Fibroblast of lung (primary cell): ENCODE measurements around the gene GCC1. TPM values are rescaled to one million over a fixed set of nuclear protein-coding genes. Genes with fewer than 3 reads are reported as not detected.

Source experiments
- DNase-seq, 2 donors: peaks; one replicate each; pipeline versions ENCODE4 v3.0.0 to v3.0.0-alpha.2; 2010; ENCODE audit warnings: low read depth in 2 of 2
- H2AFZ ChIP-seq: 2 replicates; pipeline ENCODE4 v1.5.1; 2012; ENCODE audit warnings: low read length, control low read depth, inconsistent platforms
- H3K27ac ChIP-seq: 2 replicates; pipeline ENCODE4 v1.5.1; 2011; ENCODE audit warnings: low read length, control low read depth; ENCODE audit not compliant: insufficient read depth
- H3K27me3 ChIP-seq: 2 replicates; pipeline ENCODE4 v1.5.1; 2011; ENCODE audit warnings: mild to moderate bottlenecking, low read length; ENCODE audit not compliant: control insufficient read depth, insufficient read depth
- H3K36me3 ChIP-seq: 2 replicates; pipeline ENCODE4 v1.5.1; 2011; ENCODE audit warnings: low read length; ENCODE audit not compliant: control insufficient read depth, insufficient read depth
- H3K4me1 ChIP-seq: 2 replicates; pipeline ENCODE4 v1.5.1; 2011; ENCODE audit warnings: low read length; ENCODE audit not compliant: control insufficient read depth, insufficient read depth; ENCODE audit errors: extremely low read depth
- H3K4me2 ChIP-seq: 2 replicates; pipeline ENCODE4 v1.5.1; 2011; ENCODE audit warnings: low read length, control low read depth; ENCODE audit not compliant: insufficient read depth; ENCODE audit errors: extremely low read depth
- H3K4me3 ChIP-seq, 4 experiments: fragments of 200-600 bp in 1 of 4; sonication (generic) in 1 of 4; replicated peaks in 1 of 4; 2 replicates each; pipeline ENCODE4 v1.5.1; 2011 to 2016; ENCODE audit warnings: low read length in 4 of 4, low read depth in 3 of 4, mild to moderate bottlenecking in 3 of 4, control low read depth in 2 of 4, inconsistent platforms in 1 of 4, mixed read lengths in 1 of 4; ENCODE audit not compliant: insufficient read depth in 1 of 4; ENCODE audit errors: control extremely low read depth in 1 of 4
- H3K79me2 ChIP-seq: 2 replicates; pipeline ENCODE4 v1.5.1; 2012; ENCODE audit warnings: mild to moderate bottlenecking, low read length, inconsistent platforms; ENCODE audit not compliant: control insufficient read depth, insufficient read depth
- H3K9ac ChIP-seq: 2 replicates; pipeline ENCODE4 v1.5.1; 2011; ENCODE audit warnings: mild to moderate bottlenecking, low read length, control low read depth; ENCODE audit not compliant: insufficient read depth
- H3K9me3 ChIP-seq: 2 replicates; pipeline ENCODE4 v1.5.1; 2012; ENCODE audit warnings: low read depth, low read length; ENCODE audit not compliant: control insufficient read depth, insufficient read depth
- H4K20me1 ChIP-seq: 2 replicates; pipeline ENCODE4 v1.5.1; 2011; ENCODE audit warnings: low read length; ENCODE audit not compliant: control insufficient read depth, insufficient read depth; ENCODE audit errors: extremely low read depth
- EZH2 ChIP-seq: IDR thresholded peaks from 2 replicates; pipeline ENCODE4 v1.5.1; 2012; ENCODE audit warnings: low read length, control low read depth, mild to moderate bottlenecking; ENCODE audit errors: missing control alignments
- polyA plus RNA-seq, 2 donors: library from polyadenylated mRNA; depleted of rRNA in 1 of 2; stranded (reverse) in 1 of 2; unstranded in 1 of 2; fragments of >200 nt; gene quantifications; 2 replicates each; pipeline ENCODE4 v1.2.1, GENCODE V29; 2011 to 2012; ENCODE audit warnings: missing spikeins in 1 of 2
- total RNA-seq: library from RNA; depleted of rRNA; stranded (reverse); fragments of >200 nt; gene quantifications from 2 replicates; pipeline ENCODE4 v1.2.1, GENCODE V29; 2014
- TF ChIP-seq, protein P1 (sequence below), 2 donors: IDR thresholded peaks in 1 of 2; conservative IDR thresholded peaks in 1 of 2; 1 replicate in 1 of 2; 2 replicates in 1 of 2; pipeline ENCODE4 v1.5.1; 2011 to 2012; ENCODE audit warnings: low read length in 2 of 2, control low read depth in 1 of 2, inconsistent platforms in 1 of 2, low read depth in 1 of 2, mild to moderate bottlenecking in 1 of 2

Gene GCC1
- total and polyA plus RNA-seq, 2 donors (not counting 1 experiment from before 2014, with no cell fraction given): 8.0 to 38.8 TPM

GRCh38 chr7:127591591-127591990 is 6.2 kb upstream of the GCC1 start:
- H3K27me3 ChIP-seq: no peaks in the 10 kb centered on the region
- DNase-seq: no peak
- H3K36me3 ChIP-seq: peaks cover 6% of the 10 kb centered on the region
- H3K4me2 ChIP-seq: no peak overlapping the region
- H3K4me1 ChIP-seq: no peaks in the 10 kb centered on the region
- no peak overlapping the region for H3K4me3 ChIP-seq
- no peak overlapping the region for H2AFZ ChIP-seq
- TF ChIP-seq, protein P1, sequence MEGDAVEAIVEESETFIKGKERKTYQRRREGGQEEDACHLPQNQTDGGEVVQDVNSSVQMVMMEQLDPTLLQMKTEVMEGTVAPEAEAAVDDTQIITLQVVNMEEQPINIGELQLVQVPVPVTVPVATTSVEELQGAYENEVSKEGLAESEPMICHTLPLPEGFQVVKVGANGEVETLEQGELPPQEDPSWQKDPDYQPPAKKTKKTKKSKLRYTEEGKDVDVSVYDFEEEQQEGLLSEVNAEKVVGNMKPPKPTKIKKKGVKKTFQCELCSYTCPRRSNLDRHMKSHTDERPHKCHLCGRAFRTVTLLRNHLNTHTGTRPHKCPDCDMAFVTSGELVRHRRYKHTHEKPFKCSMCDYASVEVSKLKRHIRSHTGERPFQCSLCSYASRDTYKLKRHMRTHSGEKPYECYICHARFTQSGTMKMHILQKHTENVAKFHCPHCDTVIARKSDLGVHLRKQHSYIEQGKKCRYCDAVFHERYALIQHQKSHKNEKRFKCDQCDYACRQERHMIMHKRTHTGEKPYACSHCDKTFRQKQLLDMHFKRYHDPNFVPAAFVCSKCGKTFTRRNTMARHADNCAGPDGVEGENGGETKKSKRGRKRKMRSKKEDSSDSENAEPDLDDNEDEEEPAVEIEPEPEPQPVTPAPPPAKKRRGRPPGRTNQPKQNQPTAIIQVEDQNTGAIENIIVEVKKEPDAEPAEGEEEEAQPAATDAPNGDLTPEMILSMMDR (conservative IDR thresholded peaks at IDR 0.05 in 1 of 2, IDR thresholded peaks at IDR 0.05 in 1 of 2; ENCODE audit: low read depth in 1 of 2, low read length in 2 of 2): no peak
- no peak for TF ChIP-seq EZH2
- peaks cover 6% of the 10 kb centered on the region for H3K79me2 ChIP-seq
- no peaks in the 10 kb centered on the region for H4K20me1 ChIP-seq
- H3K27ac ChIP-seq: no peak overlapping the region
- H3K9ac ChIP-seq: no peak overlapping the region
- no peaks in the 10 kb centered on the region for H3K9me3 ChIP-seq

GRCh38 chr7:127591189-127591588 is 5.8 kb upstream of the GCC1 start:
- H3K27ac ChIP-seq: no peak overlapping the region
- no peak overlapping the region for H3K4me3 ChIP-seq
- H3K9ac ChIP-seq: no peak overlapping the region
- no peaks in the 10 kb centered on the region for H4K20me1 ChIP-seq
- H3K4me1 ChIP-seq: no peaks in the 10 kb centered on the region
- peaks cover 6% of the 10 kb centered on the region for H3K36me3 ChIP-seq
- H3K9me3 ChIP-seq: no peaks in the 10 kb centered on the region
- TF ChIP-seq EZH2: no peak
- TF ChIP-seq, protein P1 (conservative IDR thresholded peaks at IDR 0.05 in 1 of 2, IDR thresholded peaks at IDR 0.05 in 1 of 2; ENCODE audit: low read depth in 1 of 2, low read length in 2 of 2): no peak
- peaks cover 6% of the 10 kb centered on the region for H3K79me2 ChIP-seq
- no peak overlapping the region for H2AFZ ChIP-seq
- no peak for DNase-seq
- H3K27me3 ChIP-seq: no peaks in the 10 kb centered on the region
- H3K4me2 ChIP-seq: no peak overlapping the region

GRCh38 chr7:127589896-127590295 is 4.5 kb upstream of the GCC1 start:
- no peak for DNase-seq

More at GRCh38 chr7:127589896-127590295, 4.5 kb upstream of the GCC1 start:
- H3K9me3 ChIP-seq: no peaks in the 10 kb centered on the region
- no peak overlapping the region for H3K4me2 ChIP-seq
- H4K20me1 ChIP-seq: no peaks in the 10 kb centered on the region
- TF ChIP-seq EZH2: no peak
- TF ChIP-seq, protein P1 (conservative IDR thresholded peaks at IDR 0.05 in 1 of 2, IDR thresholded peaks at IDR 0.05 in 1 of 2; ENCODE audit: low read depth in 1 of 2, low read length in 2 of 2): no peak
- H3K79me2 ChIP-seq: peaks cover 7% of the 10 kb centered on the region
- H3K4me1 ChIP-seq: peaks cover 3% of the 10 kb centered on the region
- no peak overlapping the region for H3K27ac ChIP-seq
- no peak overlapping the region for H2AFZ ChIP-seq
- no peak overlapping the region for H3K9ac ChIP-seq
- H3K36me3 ChIP-seq: peaks cover 6% of the 10 kb centered on the region
- no peaks in the 10 kb centered on the region for H3K27me3 ChIP-seq
- no peak overlapping the region for H3K4me3 ChIP-seq
